ENCODE results near the gene TBXA2R. TPM values are rescaled to one million over a fixed set of nuclear protein-coding genes. Genes with fewer than 3 reads are reported as not detected.

Gene TBXA2R
- total and polyA plus RNA-seq, 4 donors = 1.7 to 6.0 (median 5.4) TPM

DNA sequence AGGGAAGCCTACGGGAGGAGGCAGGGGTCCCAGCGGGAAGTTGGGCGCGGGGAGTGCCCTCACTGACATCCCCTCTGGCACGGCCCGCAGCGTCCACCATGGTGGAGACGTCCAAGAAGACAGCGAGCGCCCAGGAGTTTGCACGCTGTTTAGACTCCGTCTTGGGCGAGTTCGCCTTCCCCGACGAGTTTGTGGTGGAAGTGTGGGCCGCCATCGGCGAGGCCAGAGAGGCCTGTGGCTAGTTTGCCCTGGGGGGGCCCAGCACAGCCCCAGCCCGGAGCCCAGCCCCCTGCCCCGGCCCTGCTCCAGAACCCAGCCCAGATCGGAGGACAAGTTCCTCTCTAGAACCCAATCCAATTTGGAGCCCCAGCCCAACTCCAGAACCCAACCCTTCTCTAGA, 16.7 kb downstream of the TBXA2R start:
- Histone ChIP-seq H3K9ac (ENCODE audit: low read depth in 1 of 2, low read length in 2 of 2) (no peak overlapping the region), H3K9me3 (ENCODE audit: control insufficient read depth in 4 of 4, low read length in 3 of 4) (no peaks in the 10 kb centered on the region), H3K27ac (ENCODE audit: low read depth in 1 of 2, low read length in 2 of 2) (no peak overlapping the region), H3K27me3 (ENCODE audit: control insufficient read depth in 4 of 4, insufficient read depth in 4 of 4, low read length in 3 of 4) (no peaks in the 10 kb centered on the region), H3K36me3 (ENCODE audit: control insufficient read depth in 4 of 4, insufficient read depth in 3 of 4, low read depth in 1 of 4, low read length in 3 of 4) (no peaks in the 10 kb centered on the region), H3K4me3 (ENCODE audit: low read depth in 1 of 3, low read length in 3 of 3) (no peak overlapping the region), H3K4me1 (ENCODE audit: control insufficient read depth in 4 of 4, insufficient read depth in 4 of 4, low read length in 3 of 4) (peaks cover 0 to 6% (median 3%) of the 10 kb centered on the region in 4 donors)
- WGBS = 95% methylated on average over 22 of the region's 22 CpGs
- DNase-seq (ENCODE audit: low spot score) = no peak
- TF ChIP-seq RXRA (IDR thresholded peaks at IDR 0.05) (no peak), YY1 (IDR thresholded peaks at IDR 0.05) (no peak), NR2F2 (IDR thresholded peaks at IDR 0.05) (no peak), GABPA (IDR thresholded peaks at IDR 0.05 in 1 of 2, conservative IDR thresholded peaks at IDR 0.05 in 1 of 2) (no peak), RAD21 (IDR thresholded peaks at IDR 0.05) (no peak), SP1 (IDR thresholded peaks at IDR 0.05) (no peak), HNF4A (conservative IDR thresholded peaks at IDR 0.05) (no peak), TAF1 (conservative IDR thresholded peaks at IDR 0.05) (no peak), ZBTB33 (IDR thresholded peaks at IDR 0.05) (no peak), EGR1 (IDR thresholded peaks at IDR 0.05; ENCODE audit: low read depth in 2 of 2) (no peak), JUND (IDR thresholded peaks at IDR 0.05) (no peak)
- TF ChIP-seq, protein P1, sequence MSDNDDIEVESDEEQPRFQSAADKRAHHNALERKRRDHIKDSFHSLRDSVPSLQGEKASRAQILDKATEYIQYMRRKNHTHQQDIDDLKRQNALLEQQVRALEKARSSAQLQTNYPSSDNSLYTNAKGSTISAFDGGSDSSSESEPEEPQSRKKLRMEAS (IDR thresholded peaks at IDR 0.05) = no peak
- TF ChIP-seq, protein P2, sequence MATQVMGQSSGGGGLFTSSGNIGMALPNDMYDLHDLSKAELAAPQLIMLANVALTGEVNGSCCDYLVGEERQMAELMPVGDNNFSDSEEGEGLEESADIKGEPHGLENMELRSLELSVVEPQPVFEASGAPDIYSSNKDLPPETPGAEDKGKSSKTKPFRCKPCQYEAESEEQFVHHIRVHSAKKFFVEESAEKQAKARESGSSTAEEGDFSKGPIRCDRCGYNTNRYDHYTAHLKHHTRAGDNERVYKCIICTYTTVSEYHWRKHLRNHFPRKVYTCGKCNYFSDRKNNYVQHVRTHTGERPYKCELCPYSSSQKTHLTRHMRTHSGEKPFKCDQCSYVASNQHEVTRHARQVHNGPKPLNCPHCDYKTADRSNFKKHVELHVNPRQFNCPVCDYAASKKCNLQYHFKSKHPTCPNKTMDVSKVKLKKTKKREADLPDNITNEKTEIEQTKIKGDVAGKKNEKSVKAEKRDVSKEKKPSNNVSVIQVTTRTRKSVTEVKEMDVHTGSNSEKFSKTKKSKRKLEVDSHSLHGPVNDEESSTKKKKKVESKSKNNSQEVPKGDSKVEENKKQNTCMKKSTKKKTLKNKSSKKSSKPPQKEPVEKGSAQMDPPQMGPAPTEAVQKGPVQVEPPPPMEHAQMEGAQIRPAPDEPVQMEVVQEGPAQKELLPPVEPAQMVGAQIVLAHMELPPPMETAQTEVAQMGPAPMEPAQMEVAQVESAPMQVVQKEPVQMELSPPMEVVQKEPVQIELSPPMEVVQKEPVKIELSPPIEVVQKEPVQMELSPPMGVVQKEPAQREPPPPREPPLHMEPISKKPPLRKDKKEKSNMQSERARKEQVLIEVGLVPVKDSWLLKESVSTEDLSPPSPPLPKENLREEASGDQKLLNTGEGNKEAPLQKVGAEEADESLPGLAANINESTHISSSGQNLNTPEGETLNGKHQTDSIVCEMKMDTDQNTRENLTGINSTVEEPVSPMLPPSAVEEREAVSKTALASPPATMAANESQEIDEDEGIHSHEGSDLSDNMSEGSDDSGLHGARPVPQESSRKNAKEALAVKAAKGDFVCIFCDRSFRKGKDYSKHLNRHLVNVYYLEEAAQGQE (IDR thresholded peaks at IDR 0.05) = no peak

- H3K9me3 ChIP-seq (ENCODE audit: control insufficient read depth in 4 of 4, low read length in 3 of 4) = no peaks in the 10 kb centered on the region
- peaks cover 0 to 6% (median 3%) of the 10 kb centered on the region in 4 donors for H3K4me1 ChIP-seq (ENCODE audit: control insufficient read depth in 4 of 4, insufficient read depth in 4 of 4, low read length in 3 of 4)
- no peak for TF ChIP-seq RXRA (IDR thresholded peaks at IDR 0.05)
- no peak overlapping the region for H3K4me3 ChIP-seq (ENCODE audit: low read depth in 1 of 3, low read length in 3 of 3)
- no peak for DNase-seq (ENCODE audit: low spot score)
- WGBS = 82% methylated on average over 11 of the region's 11 CpGs
- H3K36me3 ChIP-seq (ENCODE audit: control insufficient read depth in 4 of 4, insufficient read depth in 3 of 4, low read depth in 1 of 4, low read length in 3 of 4) = no peaks in the 10 kb centered on the region
- no peaks in the 10 kb centered on the region for H3K27me3 ChIP-seq (ENCODE audit: control insufficient read depth in 4 of 4, insufficient read depth in 4 of 4, low read length in 3 of 4)
- no peak overlapping the region for H3K27ac ChIP-seq (ENCODE audit: low read depth in 1 of 2, low read length in 2 of 2)
- H3K9ac ChIP-seq (ENCODE audit: low read depth in 1 of 2, low read length in 2 of 2) = no peak overlapping the region
Measured at GRCh38 chr19:3589439-3589838, 17.2 kb downstream of the TBXA2R start.

Data from liver (tissue), 9 donors.